Measurements from ENCODE around the gene LPAR1. TPM values are rescaled to one million over a fixed set of nuclear protein-coding genes. Genes with fewer than 3 reads are reported as not detected.

LPAR1 gene
- total RNA-seq, 1 donor from 2014 or later, result 16.8 TPM

DNA sequence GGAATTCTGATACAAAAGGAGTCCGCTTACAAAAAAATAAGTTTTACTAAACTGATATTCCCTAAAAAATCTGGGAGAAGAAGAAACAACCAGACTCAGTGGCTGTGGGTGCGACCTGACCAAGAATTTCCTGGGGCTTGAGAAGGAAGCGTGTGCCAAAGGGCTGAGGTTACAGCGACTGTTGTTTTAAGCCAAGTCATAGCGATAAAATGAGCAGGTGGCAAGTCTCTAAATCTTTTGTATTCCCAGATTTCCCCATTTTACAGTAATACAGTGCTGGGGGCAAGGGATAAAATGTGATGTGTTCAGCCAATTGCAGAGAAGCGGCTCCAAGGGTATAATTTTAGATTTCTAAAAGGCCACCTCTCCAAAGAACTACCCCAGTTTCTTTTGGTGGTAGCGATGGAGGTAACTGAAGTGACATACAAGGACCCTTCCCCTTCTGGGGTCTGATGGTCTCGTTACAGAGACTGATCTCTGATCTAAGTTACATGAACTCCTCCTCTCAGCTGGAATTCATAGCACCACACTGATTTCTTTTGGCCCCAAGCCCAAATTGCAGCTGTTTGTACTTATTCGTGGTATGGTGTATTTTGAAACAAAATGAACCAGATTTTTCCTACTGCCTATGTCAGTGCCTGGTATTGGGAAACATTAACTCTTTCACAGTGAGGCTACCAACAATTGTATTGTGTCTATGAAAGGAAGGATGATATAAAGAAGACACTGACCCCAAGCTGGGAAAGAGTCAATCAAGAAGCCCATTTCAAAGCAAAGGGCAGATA, 41.6 kb downstream of the LPAR1 start:
- TF ChIP-seq, protein P1, sequence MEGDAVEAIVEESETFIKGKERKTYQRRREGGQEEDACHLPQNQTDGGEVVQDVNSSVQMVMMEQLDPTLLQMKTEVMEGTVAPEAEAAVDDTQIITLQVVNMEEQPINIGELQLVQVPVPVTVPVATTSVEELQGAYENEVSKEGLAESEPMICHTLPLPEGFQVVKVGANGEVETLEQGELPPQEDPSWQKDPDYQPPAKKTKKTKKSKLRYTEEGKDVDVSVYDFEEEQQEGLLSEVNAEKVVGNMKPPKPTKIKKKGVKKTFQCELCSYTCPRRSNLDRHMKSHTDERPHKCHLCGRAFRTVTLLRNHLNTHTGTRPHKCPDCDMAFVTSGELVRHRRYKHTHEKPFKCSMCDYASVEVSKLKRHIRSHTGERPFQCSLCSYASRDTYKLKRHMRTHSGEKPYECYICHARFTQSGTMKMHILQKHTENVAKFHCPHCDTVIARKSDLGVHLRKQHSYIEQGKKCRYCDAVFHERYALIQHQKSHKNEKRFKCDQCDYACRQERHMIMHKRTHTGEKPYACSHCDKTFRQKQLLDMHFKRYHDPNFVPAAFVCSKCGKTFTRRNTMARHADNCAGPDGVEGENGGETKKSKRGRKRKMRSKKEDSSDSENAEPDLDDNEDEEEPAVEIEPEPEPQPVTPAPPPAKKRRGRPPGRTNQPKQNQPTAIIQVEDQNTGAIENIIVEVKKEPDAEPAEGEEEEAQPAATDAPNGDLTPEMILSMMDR (IDR thresholded peaks at IDR 0.05; ENCODE audit: insufficient read depth, low read length, severe bottlenecking), result no peak
- FAIRE-seq, result no peak
- H3K4me3 ChIP-seq (ENCODE audit: low read depth, low read length), result no peak overlapping the region
- no peaks in the 10 kb centered on the region for H3K27me3 ChIP-seq (ENCODE audit: control insufficient read depth, insufficient read depth, low read length)
- no peak for DNase-seq (ENCODE audit: low read depth)
- peaks cover 2% of the 10 kb centered on the region for H3K36me3 ChIP-seq (ENCODE audit: control insufficient read depth, insufficient read depth, low read length)

DNA sequence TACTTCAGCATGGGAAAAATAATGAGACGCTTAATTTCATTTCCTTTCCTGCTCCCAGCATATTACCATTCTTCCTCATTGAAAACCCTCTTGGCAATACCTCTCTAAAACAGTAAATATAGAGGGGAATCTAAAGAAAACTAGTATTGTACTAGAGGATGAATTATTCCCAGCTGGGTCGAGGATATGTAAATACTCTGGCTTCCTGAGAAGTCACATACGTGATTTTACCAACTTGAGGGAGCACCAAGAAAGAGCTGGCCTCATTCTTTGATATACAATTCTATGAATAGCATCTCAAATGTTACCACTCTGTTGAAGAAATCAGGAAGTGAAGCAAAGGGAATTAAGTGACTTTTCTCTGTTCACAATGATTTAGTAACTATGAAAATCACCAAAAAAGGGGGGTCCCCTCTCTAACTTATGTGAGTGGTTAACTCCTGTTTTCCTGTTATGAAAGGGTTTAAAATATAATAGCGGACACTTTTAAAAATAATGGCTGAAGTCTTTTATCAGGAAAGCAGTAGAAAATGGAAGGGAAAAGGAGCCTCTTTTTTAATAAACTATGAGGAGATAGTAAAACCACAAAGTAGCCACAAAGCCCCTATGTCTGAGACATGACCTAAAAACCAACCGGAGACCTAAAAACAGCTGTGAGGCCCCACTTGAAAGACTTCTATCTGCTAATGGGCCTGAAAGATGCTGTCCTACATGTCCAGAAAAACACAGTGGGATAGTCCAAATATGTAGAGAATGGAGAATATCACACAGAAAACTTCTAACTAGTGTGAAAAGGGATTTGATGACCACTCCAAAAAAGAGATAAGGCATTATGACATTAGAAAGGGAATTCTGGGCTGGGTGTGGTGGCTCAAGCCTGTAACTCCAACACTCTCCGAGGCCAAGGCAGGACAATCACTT, 42.6 kb downstream of the LPAR1 start:
- TF ChIP-seq, protein P1 (IDR thresholded peaks at IDR 0.05; ENCODE audit: insufficient read depth, low read length, severe bottlenecking), result no peak
- no peak overlapping the region for H3K4me3 ChIP-seq (ENCODE audit: low read depth, low read length)
- H3K27me3 ChIP-seq (ENCODE audit: control insufficient read depth, insufficient read depth, low read length), result no peaks in the 10 kb centered on the region
- DNase-seq (ENCODE audit: low read depth) (no peak), FAIRE-seq (no peak)
- peaks cover 2% of the 10 kb centered on the region for H3K36me3 ChIP-seq (ENCODE audit: control insufficient read depth, insufficient read depth, low read length)

DNA sequence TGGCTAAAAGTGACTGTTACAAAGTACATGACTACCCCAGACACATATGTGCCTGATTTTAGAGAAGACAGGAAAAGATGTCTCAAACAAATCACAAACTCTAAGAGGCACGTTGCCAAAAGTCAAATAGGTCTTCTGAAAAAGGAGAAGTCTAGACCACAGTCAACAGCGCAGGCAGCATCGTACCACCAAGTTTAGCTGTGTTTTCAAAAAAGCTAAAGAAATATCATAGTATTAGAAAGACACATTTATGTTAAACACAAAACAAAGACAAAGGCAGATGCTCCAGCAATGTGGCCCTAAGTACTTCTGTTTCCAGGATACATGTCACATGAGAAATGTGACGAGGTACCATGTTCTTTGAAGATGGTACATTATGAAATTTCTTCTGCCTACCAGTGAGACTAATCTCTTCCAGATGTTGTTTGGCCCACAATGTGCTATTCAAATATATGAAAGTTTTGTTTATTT, 43.5 kb downstream of the LPAR1 start:
- FAIRE-seq, result peak; percentile 13
- DNase-seq (ENCODE audit: low read depth), result no peak
- Histone ChIP-seq H3K36me3 (ENCODE audit: control insufficient read depth, insufficient read depth, low read length) (no peaks in the 10 kb centered on the region), H3K4me3 (ENCODE audit: low read depth, low read length) (no peak overlapping the region), H3K27me3 (ENCODE audit: control insufficient read depth, insufficient read depth, low read length) (no peaks in the 10 kb centered on the region)
- TF ChIP-seq, protein P1 (IDR thresholded peaks at IDR 0.05; ENCODE audit: insufficient read depth, low read length, severe bottlenecking), result no peak

DNA sequence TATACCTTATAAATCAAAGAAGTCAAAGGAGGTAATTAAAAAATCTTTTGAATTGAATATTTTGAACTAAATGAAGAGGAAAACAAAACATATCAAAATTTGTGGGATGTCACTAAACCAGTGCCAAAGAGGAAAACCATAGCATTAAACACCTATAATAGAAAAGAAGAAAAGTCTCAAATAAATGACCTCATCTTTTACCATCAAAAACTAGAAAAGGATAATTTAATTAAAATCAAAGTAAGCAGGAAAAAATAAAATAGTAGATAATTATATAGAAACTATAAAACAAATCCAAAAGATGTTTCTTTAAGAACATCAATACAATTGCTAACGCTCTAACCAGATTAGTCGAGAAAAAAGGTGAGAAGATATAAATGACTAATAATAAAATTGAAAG, 47.8 kb downstream of the LPAR1 start:
- H3K36me3 ChIP-seq (ENCODE audit: control insufficient read depth, insufficient read depth, low read length), result no peaks in the 10 kb centered on the region
- no peak for DNase-seq (ENCODE audit: low read depth)
- no peak overlapping the region for H3K4me3 ChIP-seq (ENCODE audit: low read depth, low read length)
- TF ChIP-seq, protein P1 (IDR thresholded peaks at IDR 0.05; ENCODE audit: insufficient read depth, low read length, severe bottlenecking), result no peak
- no peak for FAIRE-seq
- H3K27me3 ChIP-seq (ENCODE audit: control insufficient read depth, insufficient read depth, low read length), result no peaks in the 10 kb centered on the region

DNA sequence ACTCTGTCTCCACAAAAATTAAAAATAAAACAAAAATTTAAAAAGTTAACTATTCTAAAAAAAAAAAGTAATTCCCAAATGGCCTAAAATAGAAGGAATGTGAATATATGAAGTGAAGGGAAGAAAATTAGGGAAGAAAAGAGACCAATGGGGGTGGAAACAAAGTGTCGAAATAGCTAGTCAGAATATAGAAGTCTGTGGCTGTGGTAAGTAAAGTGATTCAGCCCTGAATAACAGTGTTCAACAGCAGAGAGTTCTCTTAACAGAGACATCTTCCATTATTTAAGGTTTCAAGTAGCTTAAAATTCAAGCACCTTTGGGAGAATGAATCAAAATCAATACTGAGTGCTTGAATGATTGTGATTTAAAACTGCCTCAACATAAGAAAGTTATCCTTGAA, 51.7 kb downstream of the LPAR1 start:
- no peaks in the 10 kb centered on the region for H3K27me3 ChIP-seq (ENCODE audit: control insufficient read depth, insufficient read depth, low read length)
- H3K4me3 ChIP-seq (ENCODE audit: low read depth, low read length), result no peak overlapping the region
- TF ChIP-seq, protein P1 (IDR thresholded peaks at IDR 0.05; ENCODE audit: insufficient read depth, low read length, severe bottlenecking), result no peak
- FAIRE-seq (no peak), DNase-seq (ENCODE audit: low read depth) (no peak)
- H3K36me3 ChIP-seq (ENCODE audit: control insufficient read depth, insufficient read depth, low read length), result no peaks in the 10 kb centered on the region
